H9 (cell line): ENCODE results near the gene NFS1. TPM values are rescaled to one million over a fixed set of nuclear protein-coding genes. Genes with fewer than 3 reads are reported as not detected.

Experiments used
- DNase-seq: peaks from one replicate; pipeline ENCODE4 v3.0.0-alpha.2; 2017
- H2AFZ ChIP-seq: one replicate; pipeline ENCODE4 v1.6.1; 2013; ENCODE audit warnings: mild to moderate bottlenecking, low read length, control low read depth, moderate library complexity
- H2AK5ac ChIP-seq: 2 replicates; pipeline ENCODE4 v1.6.1; 2013; ENCODE audit warnings: low read length, control low read depth, mixed read lengths; ENCODE audit not compliant: insufficient read length
- H2BK120ac ChIP-seq: one replicate; pipeline ENCODE4 v1.6.1; 2013; ENCODE audit warnings: low read depth, mild to moderate bottlenecking, low read length, control low read depth, inconsistent platforms; ENCODE audit not compliant: poor library complexity, severe bottlenecking
- H2BK12ac ChIP-seq: 2 replicates; pipeline ENCODE4 v1.6.1; 2013; ENCODE audit warnings: low read length, control low read depth, mixed read lengths, low read depth; ENCODE audit not compliant: insufficient read length
- H2BK15ac ChIP-seq: 2 replicates; pipeline ENCODE4 v1.6.1; 2013; ENCODE audit warnings: low read depth, low read length, control low read depth
- H2BK20ac ChIP-seq: one replicate; pipeline ENCODE4 v1.6.1; 2013; ENCODE audit warnings: low read depth, mild to moderate bottlenecking, low read length, control low read depth, inconsistent platforms; ENCODE audit not compliant: poor library complexity, severe bottlenecking
- H2BK5ac ChIP-seq: 2 replicates; pipeline ENCODE4 v1.6.1; 2013; ENCODE audit warnings: low read length, control low read depth, mixed read lengths; ENCODE audit not compliant: insufficient read length
- H3K14ac ChIP-seq: 2 replicates; pipeline ENCODE4 v1.6.1; 2013; ENCODE audit warnings: low read length, control low read depth; ENCODE audit not compliant: insufficient read depth
- H3K18ac ChIP-seq: 2 replicates; pipeline ENCODE4 v1.6.1; 2013; ENCODE audit warnings: low read depth, mild to moderate bottlenecking, mixed read lengths, low read length, control low read depth; ENCODE audit not compliant: insufficient read length
- H3K23ac ChIP-seq: 2 replicates; pipeline ENCODE4 v1.6.1; 2013; ENCODE audit warnings: low read length, control low read depth, mixed read lengths, low read depth; ENCODE audit not compliant: insufficient read length
- H3K23me2 ChIP-seq: 2 replicates; pipeline ENCODE4 v1.6.1; 2013; ENCODE audit warnings: low read depth, mild to moderate bottlenecking, mixed read lengths, low read length, control low read depth; ENCODE audit not compliant: insufficient read length, poor library complexity, severe bottlenecking
- H3K27ac ChIP-seq: 2 replicates; pipeline ENCODE4 v1.5.1; 2013; ENCODE audit warnings: low read length, control low read depth, mixed read lengths, low read depth; ENCODE audit not compliant: insufficient read length
- H3K27me3 ChIP-seq: 2 replicates; pipeline ENCODE4 v1.6.1; 2013; ENCODE audit warnings: low read length, control low read depth, inconsistent platforms; ENCODE audit not compliant: insufficient read depth
- H3K4ac ChIP-seq: 2 replicates; pipeline ENCODE4 v1.6.1; 2013; ENCODE audit warnings: low read depth, mild to moderate bottlenecking, control low read depth, inconsistent platforms, low read length, moderate library complexity
- H3K4me1 ChIP-seq: 2 replicates; pipeline ENCODE4 v1.6.1; 2013; ENCODE audit warnings: low read length, control low read depth, inconsistent platforms; ENCODE audit not compliant: insufficient read depth
- H3K4me2 ChIP-seq: 2 replicates; pipeline ENCODE4 v1.6.1; 2013; ENCODE audit warnings: low read length, control low read depth, mixed read lengths; ENCODE audit not compliant: insufficient read length, insufficient read depth
- H3K56ac ChIP-seq: 2 replicates; pipeline ENCODE4 v1.6.1; 2013; ENCODE audit warnings: low read depth, mild to moderate bottlenecking, mixed read lengths, low read length, control low read depth; ENCODE audit not compliant: insufficient read length
- H3K79me1 ChIP-seq: 2 replicates; pipeline ENCODE4 v1.6.1; 2013; ENCODE audit warnings: low read depth, mild to moderate bottlenecking, moderate library complexity, low read length, control low read depth, inconsistent platforms; ENCODE audit not compliant: insufficient read depth, poor library complexity, severe bottlenecking
- H3K79me2 ChIP-seq: 2 replicates; pipeline ENCODE4 v1.6.1; 2013; ENCODE audit warnings: low read length, control low read depth, inconsistent platforms; ENCODE audit not compliant: insufficient read depth
- H3K9ac ChIP-seq: 2 replicates; pipeline ENCODE4 v1.6.1; 2013; ENCODE audit warnings: low read length, control low read depth, mixed read lengths; ENCODE audit not compliant: insufficient read length; ENCODE audit errors: extremely low read depth
- H3K9me3 ChIP-seq: one replicate; pipeline ENCODE4 v1.6.1; 2013; ENCODE audit warnings: low read depth, low read length, inconsistent platforms; ENCODE audit not compliant: control insufficient read depth
- H3T11ph ChIP-seq: one replicate; pipeline ENCODE4 v1.6.1; 2013; ENCODE audit warnings: mild to moderate bottlenecking, low read length, control low read depth, inconsistent platforms
- H4K20me1 ChIP-seq: one replicate; pipeline ENCODE4 v1.6.1; 2013; ENCODE audit not compliant: control insufficient read depth, insufficient read length, insufficient read depth
- H4K5ac ChIP-seq: 2 replicates; pipeline ENCODE4 v1.6.1; 2013; ENCODE audit warnings: low read depth, mild to moderate bottlenecking, mixed read lengths, low read length, control low read depth; ENCODE audit not compliant: insufficient read length
- H4K8ac ChIP-seq: replicated peaks from 2 replicates; pipeline ENCODE4 v1.6.1; 2013; ENCODE audit warnings: low read length, control low read depth, mixed read lengths, low read depth; ENCODE audit not compliant: insufficient read length
- H4K91ac ChIP-seq: 2 replicates; pipeline ENCODE4 v1.6.1; 2013; ENCODE audit warnings: low read depth, mild to moderate bottlenecking, moderate library complexity, mixed read lengths, low read length, control low read depth; ENCODE audit not compliant: insufficient read length
- H3K27ac Mint-ChIP-seq, 3 experiments: 2 replicates in 2 of 3; 3 replicates in 1 of 3; pipeline ENCODE4 v1.8.0; 2020 to 2021; ENCODE audit warnings: mixed read lengths in 3 of 3, mild to moderate bottlenecking in 1 of 3, moderate library complexity in 1 of 3
- H3K27me3 Mint-ChIP-seq: 2 replicates; pipeline ENCODE4 v1.8.0; 2021; ENCODE audit warnings: low read depth, mild to moderate bottlenecking, moderate library complexity, mixed read lengths
- H3K36me3 Mint-ChIP-seq, 3 experiments: 2 replicates in 2 of 3; 3 replicates in 1 of 3; pipeline ENCODE4 v1.8.0; 2020 to 2021; ENCODE audit warnings: low read depth in 3 of 3, mixed read lengths in 3 of 3; ENCODE audit not compliant: insufficient read depth in 1 of 3
- H3K4me1 Mint-ChIP-seq, 2 experiments: 2 replicates each; pipeline ENCODE4 v1.8.0; 2020; ENCODE audit warnings: mixed read lengths in 2 of 2
- H3K4me3 Mint-ChIP-seq, 2 experiments: 2 replicates in 1 of 2; 3 replicates in 1 of 2; pipeline ENCODE4 v1.8.0; 2020 to 2021; ENCODE audit warnings: mild to moderate bottlenecking in 2 of 2, mixed read lengths in 2 of 2, moderate library complexity in 1 of 2
- H3K9me3 Mint-ChIP-seq, 2 experiments: 2 replicates in 1 of 2; 3 replicates in 1 of 2; pipeline ENCODE4 v1.8.0; 2020; ENCODE audit warnings: mild to moderate bottlenecking in 2 of 2, mixed read lengths in 2 of 2, moderate library complexity in 1 of 2
- CTCF ChIP-seq: fragments of 200-600 bp; sonication (generic); conservative IDR thresholded peaks from 3 replicates; pipeline ENCODE4 v1.8.0; 2021; ENCODE audit warnings: antibody characterized with exemption, mild to moderate bottlenecking
- WGBS: extraction: QIAGEN DNeasy Blood & Tissue Kit; methylation state at CpG from one replicate; pipeline ENCODE4 v1.1.7; 2013; ENCODE audit warnings: missing lambda C conversion rate, low lambda C conversion rate, mixed read lengths; ENCODE audit not compliant: insufficient read length; ENCODE audit errors: extremely low coverage; 5-methylcytosine and 5-hydroxymethylcytosine counted together
- total RNA-seq: library from RNA; stranded (reverse); gene quantifications from 2 replicates; pipeline ENCODE4 v1.2.1, GENCODE V29; 2021

Gene NFS1
- total RNA-seq, 1 experiment from 2014 or later, result 26.6 TPM

GRCh38 chr20:35657271-35657670 is 41.9 kb downstream of the NFS1 start:
- H3K27ac Mint-ChIP-seq, result peak overlapping the region in 1 of 3 experiments; percentile 55; a peak in 1 of 7 replicates
- Histone ChIP-seq H3K23ac (no peak overlapping the region), H3K18ac (no peak overlapping the region), H4K20me1 (peaks cover 4% of the 10 kb centered on the region), H3K27ac (no peak overlapping the region), H3K9ac (no peak overlapping the region), H2BK12ac (no peak overlapping the region), H3T11ph (no peak overlapping the region), H2BK120ac (no peak overlapping the region), H4K5ac (no peak overlapping the region), H2BK5ac (no peak overlapping the region), H3K14ac (no peak overlapping the region), H3K79me2 (peaks cover 75% of the 10 kb centered on the region), H2BK15ac (no peak overlapping the region), H3K23me2 (no peaks in the 10 kb centered on the region), H3K56ac (no peak overlapping the region), H4K91ac (no peak overlapping the region), H3K4ac (no peak overlapping the region), H3K4me1 (no peaks in the 10 kb centered on the region), H4K8ac (no peak overlapping the region), H2AK5ac (no peak overlapping the region), H3K4me2 (no peak overlapping the region), H3K9me3 (no peaks in the 10 kb centered on the region), H2AFZ (no peak overlapping the region), H3K27me3 (no peaks in the 10 kb centered on the region), H3K79me1 (peaks cover 5% of the 10 kb centered on the region), H2BK20ac (no peak overlapping the region)
- no peak overlapping the region for H3K4me3 Mint-ChIP-seq
- no peaks in the 10 kb centered on the region for H3K9me3 Mint-ChIP-seq
- peaks cover 2 to 10% (median 8%) of the 10 kb centered on the region in 3 experiments; a peak in 5 of 7 replicates for H3K36me3 Mint-ChIP-seq
- H3K27me3 Mint-ChIP-seq, result no peaks in the 10 kb centered on the region
- DNase-seq, result no peak
- no CpG with 5 or more reads among the region's 1 CpG for WGBS
- peaks cover 28 to 35% of the 10 kb centered on the region in 2 experiments for H3K4me1 Mint-ChIP-seq
- TF ChIP-seq CTCF, result no peak
